Tibial artery (tissue), 4 donors: ENCODE measurements around the gene FLRT1.
A peak's percentile ranks its signal among the peaks of the same experiment; 100 is the strongest.

Experiments used
- DNase-seq, 2 donors: peaks; one replicate each; pipeline ENCODE4 v3.0.0-alpha.2; 2019
- H3K27ac ChIP-seq, 2 donors: fragments of 200-600 bp; sonication (generic) in 1 of 2; 1 replicate in 1 of 2; 2 replicates in 1 of 2; pipeline ENCODE4 v1.5.1; 2018 to 2019; ENCODE audit warnings: mild to moderate bottlenecking in 1 of 2
- H3K27me3 ChIP-seq, 2 donors: fragments of 200-600 bp; sonication (generic) in 1 of 2; one replicate each; pipeline versions ENCODE4 v1.5.1 to v1.6.0; 2016 to 2019
- H3K36me3 ChIP-seq, 3 donors: fragments of 200-600 bp; sonication (generic) in 2 of 3; one replicate each; pipeline ENCODE4 v1.5.1; 2016 to 2019; ENCODE audit warnings: mild to moderate bottlenecking in 2 of 3
- H3K4me1 ChIP-seq, 4 donors: fragments of 200-600 bp; sonication (generic) in 2 of 4; 1 replicate in 3 of 4; 2 replicates in 1 of 4; pipeline ENCODE4 v1.5.1; 2016 to 2019
- H3K4me3 ChIP-seq, 2 donors: fragments of 200-600 bp; sonication (generic) in 1 of 2; 1 replicate in 1 of 2; 2 replicates in 1 of 2; pipeline ENCODE4 v1.5.1; 2018 to 2019; ENCODE audit warnings: mild to moderate bottlenecking in 2 of 2
- H3K9me3 ChIP-seq, 3 donors: fragments of 200-600 bp; sonication (generic) in 1 of 3; one replicate each; pipeline ENCODE4 v1.5.1; 2016 to 2019
- CTCF ChIP-seq, 2 experiments: fragments of 200-600 bp in 1 of 2; fragments of 450-650 bp in 1 of 2; IDR thresholded peaks; one replicate each; pipeline ENCODE4 v1.5.1; 2017 to 2019; ENCODE audit warnings: antibody characterized with exemption in 2 of 2, mild to moderate bottlenecking in 1 of 2, moderate library complexity in 1 of 2
- intact Hi-C: fragments of 100-400 bp; cut with DNase I; formaldehyde crosslinking; loops from one replicate; pipeline ENCODE4 v1.15.0; 2023; ENCODE audit warnings: low total_unique reads

The FLRT1 gene

DNA sequence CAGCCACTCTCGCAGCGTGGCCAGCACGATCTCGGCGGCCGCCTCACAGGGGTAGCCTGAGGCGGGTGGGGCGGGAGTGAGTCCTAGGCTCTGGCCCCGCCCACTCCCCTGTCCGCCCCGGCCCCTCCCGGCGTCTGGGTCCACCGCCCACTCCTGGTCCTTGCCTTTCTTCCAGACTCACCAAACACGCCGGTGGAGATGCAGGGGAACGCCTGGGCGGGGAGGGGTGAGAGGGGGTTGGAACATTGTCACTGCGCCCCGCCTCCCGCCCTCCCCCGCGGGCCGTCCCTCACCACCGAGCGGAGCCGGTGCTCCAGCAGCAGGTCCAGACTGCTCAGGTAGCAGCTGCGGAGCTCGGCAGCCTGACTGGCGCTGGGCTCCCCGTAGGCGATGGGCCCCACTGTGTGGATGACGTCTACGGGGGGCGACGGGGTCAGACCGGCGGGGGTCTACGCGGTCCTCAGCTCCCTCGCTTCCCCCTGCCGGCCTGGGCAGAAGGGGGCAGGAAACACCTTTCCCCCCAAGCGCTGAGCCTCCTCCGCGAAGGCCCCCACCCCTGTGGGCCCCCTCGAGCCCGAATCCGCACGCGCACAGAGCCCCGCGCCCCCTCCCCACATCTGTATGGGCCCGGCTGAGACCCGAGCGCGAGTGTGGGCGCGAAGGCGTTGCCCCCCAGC is 36.2 kb upstream of the FLRT1 start:
- Histone ChIP-seq H3K36me3 (peaks cover 22 to 45% (median 42%) of the 10 kb centered on the region in 3 donors), H3K4me3 (peak overlapping the region; percentile 5 to 47), H3K9me3 (no peaks in the 10 kb centered on the region), H3K27ac (no peak overlapping the region), H3K4me1 (peaks cover 0 to 33% (median 22%) of the 10 kb centered on the region in 4 donors), H3K27me3 (peaks cover 0 to 7% of the 10 kb centered on the region in 2 donors)
- intact Hi-C loops, result loop anchor here (2.0 kb wide), 1 partner anchor 149 kb away; no protein-coding TSS in a partner anchor
- no peak for TF ChIP-seq CTCF (IDR thresholded peaks at IDR 0.05)
- peak in 1 of 2 donors; percentile 77 for DNase-seq

DNA sequence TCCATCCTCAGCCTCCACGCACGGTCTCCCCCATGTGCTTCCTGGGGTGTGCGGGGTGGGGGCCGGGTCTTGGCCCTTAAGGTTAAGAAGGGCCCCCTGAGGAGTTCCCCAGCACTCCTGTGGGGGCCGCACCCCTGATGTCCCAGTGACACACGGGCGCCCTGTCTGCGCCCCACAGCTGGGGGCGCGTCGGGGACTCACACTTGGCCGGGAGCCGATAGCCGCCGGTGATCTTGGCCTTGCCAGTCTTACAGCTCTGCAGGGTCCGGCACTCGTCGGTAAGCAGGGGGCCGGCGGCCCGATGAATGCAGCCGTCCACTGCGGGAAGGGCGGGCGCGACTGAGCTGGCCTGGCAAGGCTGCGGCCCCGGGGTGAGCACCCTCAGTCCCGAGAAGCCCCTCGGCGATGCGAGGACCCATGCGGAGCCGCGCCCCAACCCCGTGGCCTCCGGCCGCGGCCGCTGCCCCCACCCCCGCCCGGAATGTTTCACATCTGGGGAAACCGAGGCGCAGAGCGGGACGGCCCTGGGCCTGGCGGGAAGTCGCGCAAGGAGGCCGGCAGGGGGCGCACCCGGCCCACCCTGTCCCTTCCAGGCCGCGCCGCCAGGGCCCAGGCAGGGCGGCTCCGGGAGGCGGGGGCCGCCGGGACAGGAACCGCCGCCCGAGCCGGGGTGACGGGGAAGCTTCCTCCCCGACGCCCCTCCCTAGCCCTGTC is 35.5 kb upstream of the FLRT1 start:
- intact Hi-C loops, result loop anchor here (2.0 kb wide), 1 partner anchor 149 kb away; no protein-coding TSS in a partner anchor
- Histone ChIP-seq H3K4me1 (peaks cover 0 to 33% (median 22%) of the 10 kb centered on the region in 4 donors), H3K27me3 (peaks cover 0 to 7% of the 10 kb centered on the region in 2 donors), H3K4me3 (peak overlapping the region; percentile 39 to 47), H3K9me3 (no peaks in the 10 kb centered on the region), H3K36me3 (peaks cover 20 to 38% (median 35%) of the 10 kb centered on the region in 3 donors), H3K27ac (peak overlapping the region; percentile 3 to 10)
- peak; percentile 51 to 76 for DNase-seq
- peak; percentile 80 to 95 for TF ChIP-seq CTCF (IDR thresholded peaks at IDR 0.05)

DNA sequence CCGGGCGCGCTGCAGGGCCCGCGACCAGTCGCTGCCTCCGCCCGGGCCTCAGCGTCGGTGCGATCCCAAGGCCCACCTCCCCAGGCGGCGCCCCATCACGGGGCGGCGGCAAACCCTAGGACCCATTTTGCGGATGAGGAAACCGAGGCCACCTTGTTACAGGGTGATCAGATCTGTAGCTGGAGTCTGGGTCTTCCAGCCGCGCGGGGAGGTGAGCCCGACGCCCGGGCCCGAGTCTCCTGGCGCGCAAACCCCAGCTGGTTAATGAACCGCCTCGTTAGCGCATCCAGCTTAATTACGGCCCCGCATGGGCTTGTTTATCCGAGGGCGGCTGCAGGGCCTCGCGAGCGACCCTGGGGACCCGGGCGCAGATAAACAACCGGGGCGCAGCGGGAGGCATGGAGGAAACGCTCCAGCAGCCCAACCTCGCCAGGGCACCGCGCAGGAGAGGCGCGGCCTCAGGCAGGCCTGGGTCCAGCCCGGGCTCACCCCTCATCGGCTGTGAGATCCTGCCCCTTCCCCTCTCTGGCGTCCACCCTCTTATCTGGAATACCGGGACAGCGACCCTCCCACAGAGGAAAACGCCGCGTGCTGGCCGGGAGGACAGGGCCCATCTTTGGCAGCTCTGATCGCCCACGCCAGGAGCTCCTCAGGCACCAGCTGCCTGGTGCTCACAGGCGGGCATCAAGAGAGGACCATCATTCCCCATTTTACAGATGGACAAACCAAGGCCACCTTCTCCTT is 34.8 kb upstream of the FLRT1 start:
- Histone ChIP-seq H3K4me3 (peak overlapping the region; percentile 39 to 47), H3K27me3 (peaks cover 0 to 7% of the 10 kb centered on the region in 2 donors), H3K27ac (peak overlapping the region; percentile 3 to 10), H3K4me1 (peaks cover 0 to 33% (median 22%) of the 10 kb centered on the region in 4 donors), H3K36me3 (peaks cover 18 to 31% (median 31%) of the 10 kb centered on the region in 3 donors), H3K9me3 (no peaks in the 10 kb centered on the region)
- intact Hi-C loops, result loop anchor here (2.0 kb wide), 1 partner anchor 148 kb away; no protein-coding TSS in a partner anchor
- peak in 1 of 2 experiments; percentile 18 for TF ChIP-seq CTCF (IDR thresholded peaks at IDR 0.05)
- no peak for DNase-seq

GRCh38 chr11:64001484-64002420 is 34.0 kb upstream of the FLRT1 start:
- DNase-seq, result no peak
- Histone ChIP-seq H3K9me3 (no peaks in the 10 kb centered on the region), H3K4me1 (peaks cover 0 to 35% (median 22%) of the 10 kb centered on the region in 4 donors), H3K27ac (no peak overlapping the region), H3K27me3 (peaks cover 0 to 7% of the 10 kb centered on the region in 2 donors), H3K36me3 (peaks cover 10 to 23% (median 22%) of the 10 kb centered on the region in 3 donors), H3K4me3 (no peak overlapping the region)
- TF ChIP-seq CTCF (IDR thresholded peaks at IDR 0.05), result no peak
- intact Hi-C loops, result loop anchor here (2.0 kb wide), 1 partner anchor 147 kb away; no protein-coding TSS in a partner anchor
